Small intestine (tissue), 7 donors: Measurements from ENCODE around the gene TLE3. TPM values are rescaled to one million over a fixed set of nuclear protein-coding genes. Genes with fewer than 3 reads are reported as not detected.
A peak's percentile ranks its signal among the peaks of the same experiment; 100 is the strongest.

Source experiments
- DNase-seq, 2 donors: peaks; one replicate each; pipeline versions ENCODE4 v3.0.0 to v3.0.0-alpha.2; 2013
- FAIRE-seq: peaks from 2 replicates; lab custom pipeline; 2012; peaks lifted over from hg19 to GRCh38; lab: Jason Lieb, UNC
- H3K27ac ChIP-seq, 3 donors: one replicate each; pipeline ENCODE4 v1.5.1; 2013; ENCODE audit warnings: low read length in 2 of 3, mild to moderate bottlenecking in 2 of 3, control low read depth in 1 of 3, inconsistent platforms in 1 of 3, low read depth in 1 of 3, moderate library complexity in 1 of 3
- H3K27me3 ChIP-seq, 3 donors: one replicate each; pipeline ENCODE4 v1.6.1; 2013; ENCODE audit warnings: low read length in 3 of 3, inconsistent platforms in 1 of 3; ENCODE audit not compliant: control insufficient read depth in 3 of 3, insufficient read depth in 3 of 3
- H3K36me3 ChIP-seq, 3 donors: one replicate each; pipeline ENCODE4 v1.6.1; 2013; ENCODE audit warnings: low read length in 3 of 3, inconsistent platforms in 1 of 3, low read depth in 1 of 3, mild to moderate bottlenecking in 1 of 3, moderate library complexity in 1 of 3; ENCODE audit not compliant: control insufficient read depth in 3 of 3, insufficient read depth in 2 of 3
- H3K4me1 ChIP-seq, 3 donors: one replicate each; pipeline ENCODE4 v1.6.1; 2013; ENCODE audit warnings: low read length in 2 of 3, inconsistent platforms in 1 of 3, low read depth in 1 of 3, mild to moderate bottlenecking in 1 of 3, moderate library complexity in 1 of 3; ENCODE audit not compliant: control insufficient read depth in 3 of 3, insufficient read depth in 2 of 3
- H3K4me3 ChIP-seq, 3 donors: one replicate each; pipeline ENCODE4 v1.5.1; 2013; ENCODE audit warnings: low read length in 3 of 3, control low read depth in 1 of 3, inconsistent platforms in 1 of 3, low read depth in 1 of 3, mild to moderate bottlenecking in 1 of 3, moderate library complexity in 1 of 3
- H3K9me3 ChIP-seq, 2 donors: one replicate each; pipeline ENCODE4 v1.6.1; 2013; ENCODE audit warnings: low read depth in 1 of 2, low read length in 1 of 2; ENCODE audit not compliant: control insufficient read depth in 2 of 2, insufficient read depth in 1 of 2
- WGBS, 3 donors: extraction: QIAGEN DNeasy Blood & Tissue Kit; methylation state at CpG; one replicate each; pipeline ENCODE4 v1.1.7; 2013; 5-methylcytosine and 5-hydroxymethylcytosine counted together
- polyA plus RNA-seq, 4 donors: library from polyadenylated mRNA; stranded (reverse) in 3 of 4; unstranded in 1 of 4; fragments of 200-250 nt in 3 of 4; fragments of 120-200 nt in 1 of 4; gene quantifications; one replicate each; pipeline versions ENCODE4 v1.2.1 to v1.2.3, GENCODE V29; 2013
- donor health status: healthy with polysubstance abuse.
- donor health status: control.
- donor health status: control.
- donor health status: Bipolar disorder and iron deficiency.
- donor health status: healthy.

Gene TLE3
- polyA plus RNA-seq, 4 donors = 14.3 to 51.1 (median 18.4) TPM

DNA sequence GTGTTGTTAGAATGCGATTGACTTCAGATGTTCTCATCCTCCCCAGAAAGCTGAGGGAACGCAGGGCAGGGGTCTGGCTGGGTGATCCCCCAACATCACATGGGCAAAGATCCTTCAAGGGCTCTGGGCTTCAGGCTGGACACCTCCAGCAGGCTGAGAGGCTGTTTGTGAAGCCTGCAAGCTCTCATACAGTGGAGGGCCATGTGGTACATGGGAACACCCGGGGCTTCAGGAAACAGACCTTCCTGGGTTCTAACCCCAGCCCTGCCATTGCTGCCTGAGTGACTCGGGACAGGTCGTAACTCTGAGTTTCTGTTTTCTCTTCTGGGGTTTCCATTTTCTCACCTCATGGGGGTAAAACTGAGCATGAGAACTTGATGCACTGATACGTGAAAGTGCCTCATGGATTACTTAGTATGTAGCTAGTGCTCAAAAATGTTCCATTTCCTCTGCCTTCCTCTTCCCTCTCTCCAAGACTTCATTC, 81.2 kb downstream of the TLE3 start:
- H3K4me3 ChIP-seq = no peak overlapping the region
- DNase-seq = no peak
- peaks cover 0 to 2% (median 2%) of the 10 kb centered on the region in 3 donors for H3K27me3 ChIP-seq
- 69 to 82% (median 71%) methylated on average over 6 of the region's 6 CpGs for WGBS, 3 donors
- peak overlapping the region in 1 of 3 donors; percentile 2 for H3K27ac ChIP-seq
- no peaks in the 10 kb centered on the region for H3K36me3 ChIP-seq
- H3K9me3 ChIP-seq = peaks cover 0 to 9% of the 10 kb centered on the region in 2 donors
- FAIRE-seq = no peak
- H3K4me1 ChIP-seq = no peaks in the 10 kb centered on the region

DNA sequence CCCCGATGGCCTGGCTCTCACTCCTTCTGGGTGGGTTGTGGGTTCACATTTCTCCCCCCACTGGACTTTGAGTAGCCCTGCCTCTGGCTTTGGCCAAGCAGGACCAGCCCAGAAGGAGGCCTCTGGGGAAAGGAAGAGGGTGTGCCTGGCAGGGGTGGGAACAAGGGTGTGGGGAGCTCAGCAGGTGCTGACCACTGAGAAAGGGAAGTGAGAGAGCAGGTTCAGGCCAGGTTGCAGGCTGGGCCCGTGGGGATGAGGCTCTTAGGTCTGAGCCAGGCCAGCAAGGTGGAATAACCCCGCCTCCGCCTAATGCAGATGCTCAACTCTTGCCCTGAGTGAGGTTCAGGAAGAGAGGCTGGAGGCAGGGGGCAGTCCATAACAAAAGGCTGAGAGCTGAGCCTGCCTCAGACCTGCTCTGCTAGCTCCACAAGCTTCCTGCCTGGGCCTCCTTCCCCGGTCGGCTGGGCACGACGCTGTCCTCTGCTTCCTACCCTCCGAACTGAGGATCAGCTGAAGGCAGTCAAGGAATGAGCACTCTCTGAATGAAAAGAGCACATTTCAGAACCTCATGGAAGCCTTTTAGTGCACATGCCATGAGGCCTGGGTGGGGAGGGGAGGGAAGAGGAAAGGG, 82.7 kb downstream of the TLE3 start:
- peak overlapping the region in 1 of 3 donors; percentile 36 for H3K27ac ChIP-seq
- WGBS, 3 donors = 57 to 74% (median 67%) methylated on average over 9 of the region's 9 CpGs
- no peak for FAIRE-seq

DNA sequence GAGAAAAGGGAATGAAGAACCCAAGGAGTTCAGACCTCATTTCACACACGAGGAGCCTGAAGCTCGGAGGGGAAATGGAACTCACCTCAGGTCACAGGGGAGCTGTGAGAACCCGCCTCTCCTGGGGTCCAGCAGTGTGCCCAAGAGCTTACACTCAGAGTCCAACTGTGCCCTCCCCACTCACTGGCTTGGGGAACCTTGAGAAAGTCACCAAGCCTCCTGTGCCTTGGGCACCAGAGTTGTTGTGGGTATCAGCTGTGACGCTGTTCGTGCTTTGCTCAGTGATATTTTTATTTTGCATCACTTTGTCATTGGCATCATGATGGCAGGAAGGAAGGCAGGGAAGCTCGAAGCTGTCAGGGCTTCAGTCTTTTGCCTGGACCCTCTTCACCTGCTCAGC, 83.4 kb downstream of the TLE3 start:
- 75 to 90% (median 86%) methylated on average over 6 of the region's 6 CpGs for WGBS, 3 donors
- FAIRE-seq (no peak), DNase-seq (no peak)
- Histone ChIP-seq H3K27ac (no peak overlapping the region), H3K4me1 (no peaks in the 10 kb centered on the region), H3K4me3 (no peak overlapping the region), H3K36me3 (no peaks in the 10 kb centered on the region), H3K9me3 (peaks cover 0 to 9% of the 10 kb centered on the region in 2 donors), H3K27me3 (peaks cover 0 to 2% (median 2%) of the 10 kb centered on the region in 3 donors)

More for the DNA sequence above, 82.7 kb downstream of the TLE3 start:
- no peak for DNase-seq
- Histone ChIP-seq H3K27me3 (peaks cover 0 to 2% (median 2%) of the 10 kb centered on the region in 3 donors), H3K4me3 (no peak overlapping the region), H3K36me3 (no peaks in the 10 kb centered on the region), H3K4me1 (no peaks in the 10 kb centered on the region), H3K9me3 (peaks cover 0 to 9% of the 10 kb centered on the region in 2 donors)

DNA sequence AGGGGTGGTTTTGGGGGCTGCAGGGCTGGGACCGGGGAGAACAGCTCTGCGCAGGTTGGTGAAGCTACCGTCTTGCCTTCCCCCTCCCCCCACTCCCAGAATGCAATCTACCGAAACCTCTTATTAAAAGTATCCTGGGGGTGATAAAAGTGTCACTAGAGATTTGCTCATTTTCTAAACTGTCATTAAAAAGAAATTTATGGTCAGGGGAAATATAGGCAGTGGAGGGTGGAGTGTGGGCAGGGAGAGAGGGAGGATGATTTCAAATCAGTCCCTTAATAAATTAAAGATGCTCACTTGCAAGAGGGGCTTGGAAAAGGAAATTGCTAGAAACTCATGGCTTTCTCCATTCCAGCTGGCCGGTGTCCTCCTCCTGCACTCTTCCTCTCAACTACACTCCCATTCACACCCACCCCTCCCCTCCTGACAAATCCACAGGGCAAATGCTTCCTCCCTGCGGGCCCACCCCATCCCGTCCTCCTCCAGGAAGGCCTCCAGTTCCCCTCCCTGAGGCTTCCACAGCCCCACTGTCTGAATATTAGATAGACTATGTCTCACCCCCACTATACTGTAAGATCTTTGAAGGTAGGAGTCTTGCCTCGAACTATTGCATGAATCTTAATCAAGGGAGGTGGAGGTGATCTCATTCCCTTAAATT, 83.9 kb downstream of the TLE3 start:
- no peaks in the 10 kb centered on the region for H3K36me3 ChIP-seq
- no peak for FAIRE-seq
- DNase-seq = no peak
- H3K4me3 ChIP-seq = no peak overlapping the region
- no peaks in the 10 kb centered on the region for H3K4me1 ChIP-seq
- no peak overlapping the region for H3K27ac ChIP-seq
- peaks cover 0 to 2% (median 2%) of the 10 kb centered on the region in 3 donors for H3K27me3 ChIP-seq
- WGBS, 3 donors = 82 to 84% (median 82%) methylated on average over 8 of the region's 8 CpGs
- H3K9me3 ChIP-seq = peaks cover 0 to 9% of the 10 kb centered on the region in 2 donors

DNA sequence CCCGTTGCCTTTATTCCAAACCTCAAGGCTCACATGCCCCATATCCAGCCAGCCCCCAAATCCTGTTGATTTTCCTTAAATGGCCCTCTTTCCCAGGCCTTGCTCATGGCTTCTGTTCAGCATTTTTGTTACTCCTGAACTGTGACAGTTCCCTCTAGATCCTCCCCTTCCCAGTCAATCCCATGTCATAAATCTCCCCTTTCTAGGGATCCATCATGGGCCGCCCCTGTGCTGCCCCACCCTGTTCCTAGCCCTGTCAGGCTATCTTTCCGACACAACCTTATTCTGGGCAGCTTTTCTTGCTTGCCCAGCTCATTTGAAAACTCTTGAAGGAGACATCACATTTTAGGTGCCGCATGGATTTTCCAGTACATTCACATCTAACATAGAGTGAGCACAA, 84.8 kb downstream of the TLE3 start:
- DNase-seq (no peak), FAIRE-seq (no peak)
- H3K27ac ChIP-seq = no peak overlapping the region
- WGBS, 3 donors = 77 to 83% (median 81%) methylated on average over 4 of the region's 4 CpGs
- H3K36me3 ChIP-seq = no peaks in the 10 kb centered on the region
- no peak overlapping the region for H3K4me3 ChIP-seq
- no peaks in the 10 kb centered on the region for H3K4me1 ChIP-seq
- H3K27me3 ChIP-seq = peaks cover 0 to 2% (median 2%) of the 10 kb centered on the region in 3 donors
- H3K9me3 ChIP-seq = peaks cover 0 to 9% of the 10 kb centered on the region in 2 donors

DNA sequence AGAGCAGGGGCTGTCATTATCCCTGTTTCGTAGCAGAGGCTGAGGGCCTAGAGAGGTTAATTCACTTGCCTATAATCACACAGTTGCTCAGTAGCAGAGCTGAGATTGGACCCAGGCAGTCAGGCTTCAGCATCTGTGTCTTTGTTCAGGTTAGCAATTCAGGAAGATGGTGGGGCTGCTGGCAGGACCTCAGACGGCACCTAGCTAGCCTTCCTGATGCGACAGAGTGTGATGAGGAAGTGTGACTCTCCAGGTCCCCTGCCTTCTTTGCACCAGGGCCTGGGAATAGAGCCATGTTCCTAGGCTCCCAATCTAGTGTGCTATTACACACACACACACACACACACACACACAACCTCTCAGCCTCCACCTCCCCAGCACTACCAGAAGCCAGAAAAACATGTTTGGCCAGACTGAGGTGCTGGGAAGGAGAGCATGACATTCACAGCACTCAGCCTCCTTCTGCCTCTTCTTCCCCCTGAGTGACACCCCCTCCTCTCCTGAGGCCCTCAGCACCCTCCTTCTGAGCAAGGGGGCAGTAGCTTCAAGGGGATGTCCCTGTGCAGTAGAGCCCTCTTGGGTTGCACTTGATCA, 88.9 kb downstream of the TLE3 start:
- no peak overlapping the region for H3K4me3 ChIP-seq
- FAIRE-seq (no peak), DNase-seq (no peak)
- H3K27me3 ChIP-seq = no peaks in the 10 kb centered on the region
- H3K36me3 ChIP-seq = no peaks in the 10 kb centered on the region
- 85 to 92% (median 89%) methylated on average over 3 of the region's 3 CpGs for WGBS, 3 donors
- no peaks in the 10 kb centered on the region for H3K4me1 ChIP-seq
- H3K9me3 ChIP-seq = peaks cover 0 to 3% of the 10 kb centered on the region in 2 donors
- H3K27ac ChIP-seq = no peak overlapping the region

DNA sequence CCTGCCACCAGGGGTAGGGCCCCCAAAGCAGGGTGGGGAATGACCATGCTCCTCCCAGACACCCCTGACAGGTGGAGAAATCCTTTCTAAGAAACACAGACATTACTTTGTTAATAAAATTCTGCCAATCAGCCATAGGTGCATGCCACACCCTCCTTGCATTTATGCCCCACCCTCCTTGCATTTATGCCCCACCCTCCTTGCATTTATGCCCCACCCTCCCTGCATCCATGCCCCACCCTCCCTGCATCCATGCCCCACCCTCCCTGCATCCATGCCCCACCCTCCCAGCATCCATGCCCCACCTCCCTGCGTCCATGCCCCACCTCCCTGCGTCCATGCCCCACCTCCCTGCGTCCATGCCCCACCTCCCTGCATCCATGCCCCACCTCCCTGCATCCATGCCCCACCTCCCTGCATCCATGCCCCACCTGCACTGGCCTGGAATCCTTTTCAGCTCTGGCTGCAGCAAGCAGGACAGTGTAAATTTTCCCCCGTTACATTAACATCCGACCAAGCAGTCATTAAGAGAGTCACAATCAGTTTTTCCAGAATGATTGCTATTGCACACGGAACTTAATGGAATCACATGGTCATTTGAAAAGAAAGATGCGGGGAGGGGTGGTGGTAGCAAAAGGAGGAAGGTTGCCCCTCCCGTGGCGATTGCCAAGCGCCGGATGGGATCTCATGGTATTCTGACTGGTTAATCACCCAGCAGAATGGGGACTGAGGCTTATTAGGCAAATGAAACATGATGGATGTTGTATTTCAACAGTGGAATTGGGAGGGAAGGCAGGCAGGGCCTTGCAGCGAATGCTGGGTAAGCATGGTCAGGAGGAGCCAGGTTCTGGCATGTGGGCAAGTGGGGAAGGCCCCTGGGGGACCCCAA, 91.2 kb downstream of the TLE3 start:
- no peak for DNase-seq
- H3K9me3 ChIP-seq = peaks cover 0 to 16% of the 10 kb centered on the region in 2 donors
- no peak overlapping the region for H3K27ac ChIP-seq
- no peak overlapping the region for H3K4me3 ChIP-seq
- H3K36me3 ChIP-seq = no peaks in the 10 kb centered on the region
- H3K27me3 ChIP-seq = peaks cover 0 to 4% (median 2%) of the 10 kb centered on the region in 3 donors
- H3K4me1 ChIP-seq = no peaks in the 10 kb centered on the region
- WGBS, 3 donors = 53 to 78% (median 76%) methylated on average over 9 to 12 of the region's 12 CpGs
- FAIRE-seq = no peak

DNA sequence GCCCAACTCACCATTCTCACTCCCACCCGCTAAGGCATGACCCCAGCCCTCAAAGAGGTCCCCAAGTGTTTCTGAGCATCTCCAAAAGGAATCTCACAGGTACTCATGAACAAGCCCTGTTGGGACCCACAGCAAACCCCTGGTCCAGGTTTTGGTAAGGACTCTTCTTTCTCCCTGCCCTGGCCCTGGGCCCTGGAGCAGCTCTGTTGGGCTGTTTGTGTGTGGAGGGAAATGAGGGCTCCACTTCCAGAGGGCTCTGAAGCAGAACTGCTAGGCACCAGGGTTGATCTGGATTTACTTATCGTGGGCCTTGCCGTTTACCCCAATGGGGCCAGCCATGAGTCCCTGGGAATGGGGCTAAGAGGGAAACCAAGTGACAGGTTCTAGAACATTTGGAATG, 92.9 kb downstream of the TLE3 start:
- Histone ChIP-seq H3K4me1 (no peaks in the 10 kb centered on the region), H3K27me3 (peaks cover 0 to 4% (median 2%) of the 10 kb centered on the region in 3 donors), H3K9me3 (peaks cover 0 to 16% of the 10 kb centered on the region in 2 donors), H3K27ac (no peak overlapping the region), H3K4me3 (no peak overlapping the region), H3K36me3 (no peaks in the 10 kb centered on the region)
- DNase-seq = no peak
- 95 to 98% (median 97%) methylated on average over 3 of the region's 3 CpGs for WGBS, 3 donors
- FAIRE-seq = no peak
